ENCODE measurements around the gene MCM8. TPM values are rescaled to one million over a fixed set of nuclear protein-coding genes. Genes with fewer than 3 reads are reported as not detected.
"Not testable (repeated sequence)": the region's sequence is repeated elsewhere in the genome, so short reads cannot be mapped to it uniquely, and the experiment has no call there.

MCM8 gene
- total RNA-seq, 1 donor from 2014 or later, result 0.96 TPM

DNA sequence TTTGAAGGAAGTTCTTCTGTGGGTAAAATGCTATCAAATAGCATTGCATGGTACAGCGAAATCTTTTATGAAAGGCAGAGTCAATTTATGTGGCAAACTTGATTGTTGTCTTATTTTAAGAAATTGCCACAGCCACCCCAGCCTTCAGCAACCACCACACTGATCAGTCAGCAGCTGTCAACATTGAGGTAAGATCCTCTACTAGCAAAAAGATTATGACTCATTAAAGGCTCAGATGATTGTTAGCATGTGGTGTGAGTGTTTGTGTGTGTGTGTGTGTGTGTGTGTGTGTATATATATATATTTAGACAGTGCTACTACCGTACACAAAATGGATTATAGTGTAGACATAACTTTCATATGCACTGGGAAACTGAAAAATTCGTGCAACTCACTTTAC, 75.6 kb downstream of the MCM8 start:
- TF ChIP-seq, protein P1, sequence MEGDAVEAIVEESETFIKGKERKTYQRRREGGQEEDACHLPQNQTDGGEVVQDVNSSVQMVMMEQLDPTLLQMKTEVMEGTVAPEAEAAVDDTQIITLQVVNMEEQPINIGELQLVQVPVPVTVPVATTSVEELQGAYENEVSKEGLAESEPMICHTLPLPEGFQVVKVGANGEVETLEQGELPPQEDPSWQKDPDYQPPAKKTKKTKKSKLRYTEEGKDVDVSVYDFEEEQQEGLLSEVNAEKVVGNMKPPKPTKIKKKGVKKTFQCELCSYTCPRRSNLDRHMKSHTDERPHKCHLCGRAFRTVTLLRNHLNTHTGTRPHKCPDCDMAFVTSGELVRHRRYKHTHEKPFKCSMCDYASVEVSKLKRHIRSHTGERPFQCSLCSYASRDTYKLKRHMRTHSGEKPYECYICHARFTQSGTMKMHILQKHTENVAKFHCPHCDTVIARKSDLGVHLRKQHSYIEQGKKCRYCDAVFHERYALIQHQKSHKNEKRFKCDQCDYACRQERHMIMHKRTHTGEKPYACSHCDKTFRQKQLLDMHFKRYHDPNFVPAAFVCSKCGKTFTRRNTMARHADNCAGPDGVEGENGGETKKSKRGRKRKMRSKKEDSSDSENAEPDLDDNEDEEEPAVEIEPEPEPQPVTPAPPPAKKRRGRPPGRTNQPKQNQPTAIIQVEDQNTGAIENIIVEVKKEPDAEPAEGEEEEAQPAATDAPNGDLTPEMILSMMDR (IDR thresholded peaks at IDR 0.05), result no peak
- no peaks in the 10 kb centered on the region for H3K27me3 ChIP-seq
- H3K4me1 ChIP-seq, result peaks cover 0 to 7% of the 10 kb centered on the region in 2 donors
- H3K27ac ChIP-seq, result no peak overlapping the region
- no peak overlapping the region for H3K4me3 ChIP-seq
- no peak for DNase-seq (ENCODE audit: low spot score in 2 of 2)
- peaks cover 16 to 40% of the 10 kb centered on the region in 2 donors for H3K36me3 ChIP-seq
- intact Hi-C loops (cut with DNase I), result no loop called here
- H3K9me3 ChIP-seq, result no peaks in the 10 kb centered on the region

DNA sequence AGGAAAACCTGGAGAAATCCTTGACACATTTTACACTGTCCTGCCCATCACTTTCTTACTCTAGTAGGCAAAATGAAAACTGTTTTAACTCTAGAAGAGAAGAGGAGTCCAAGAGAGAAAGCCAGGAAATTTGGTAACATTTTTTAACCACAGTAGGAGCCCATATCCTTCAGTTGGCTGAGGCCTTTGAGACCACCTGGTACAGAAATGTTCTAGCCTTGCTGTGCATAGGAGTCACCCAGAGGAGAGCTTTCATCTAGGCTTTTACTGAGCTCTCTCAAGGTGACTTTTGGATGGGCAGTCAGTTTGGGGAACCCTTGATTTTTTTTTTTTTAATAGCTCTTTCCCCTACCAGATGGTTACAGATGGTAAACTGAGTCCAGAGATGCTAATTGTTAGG, 78.4 kb downstream of the MCM8 start:
- H3K9me3 ChIP-seq, result no peaks in the 10 kb centered on the region
- no peak overlapping the region for H3K27ac ChIP-seq
- H3K4me1 ChIP-seq, result peaks cover 0 to 7% of the 10 kb centered on the region in 2 donors
- H3K27me3 ChIP-seq, result no peaks in the 10 kb centered on the region
- peaks cover 13 to 40% of the 10 kb centered on the region in 2 donors for H3K36me3 ChIP-seq
- no peak for DNase-seq (ENCODE audit: low spot score in 2 of 2)
- TF ChIP-seq, protein P1 (IDR thresholded peaks at IDR 0.05), result no peak
- intact Hi-C loops (cut with DNase I), result no loop called here
- no peak overlapping the region for H3K4me3 ChIP-seq

DNA sequence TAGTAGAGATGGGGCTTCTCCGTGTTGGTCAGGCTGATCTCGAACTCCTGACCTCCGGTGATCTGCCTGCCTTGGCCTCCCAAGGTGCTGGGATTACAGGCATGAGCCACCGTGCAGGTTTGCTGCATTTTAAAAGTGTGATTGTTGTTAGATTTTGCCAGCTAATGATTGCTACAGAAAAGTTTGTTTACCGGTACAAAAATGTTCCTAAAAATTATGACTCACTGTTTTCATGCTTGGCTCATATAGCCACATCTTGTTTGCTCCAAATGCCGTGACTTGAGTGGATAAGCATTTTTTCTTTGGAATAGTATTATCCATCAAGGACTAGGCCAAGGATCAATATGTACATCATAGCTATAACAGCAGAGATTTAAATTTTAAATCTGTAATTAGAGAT, 79.1 kb downstream of the MCM8 start:
- Histone ChIP-seq H3K36me3 (peaks cover 6 to 39% of the 10 kb centered on the region in 2 donors), H3K27ac (no peak overlapping the region), H3K9me3 (no peaks in the 10 kb centered on the region), H3K4me1 (peaks cover 0 to 7% of the 10 kb centered on the region in 2 donors), H3K4me3 (no peak overlapping the region), H3K27me3 (no peaks in the 10 kb centered on the region)
- no peak for DNase-seq (ENCODE audit: low spot score in 2 of 2)
- intact Hi-C loops (cut with DNase I), result no loop called here
- TF ChIP-seq, protein P1 (IDR thresholded peaks at IDR 0.05), result no peak

DNA sequence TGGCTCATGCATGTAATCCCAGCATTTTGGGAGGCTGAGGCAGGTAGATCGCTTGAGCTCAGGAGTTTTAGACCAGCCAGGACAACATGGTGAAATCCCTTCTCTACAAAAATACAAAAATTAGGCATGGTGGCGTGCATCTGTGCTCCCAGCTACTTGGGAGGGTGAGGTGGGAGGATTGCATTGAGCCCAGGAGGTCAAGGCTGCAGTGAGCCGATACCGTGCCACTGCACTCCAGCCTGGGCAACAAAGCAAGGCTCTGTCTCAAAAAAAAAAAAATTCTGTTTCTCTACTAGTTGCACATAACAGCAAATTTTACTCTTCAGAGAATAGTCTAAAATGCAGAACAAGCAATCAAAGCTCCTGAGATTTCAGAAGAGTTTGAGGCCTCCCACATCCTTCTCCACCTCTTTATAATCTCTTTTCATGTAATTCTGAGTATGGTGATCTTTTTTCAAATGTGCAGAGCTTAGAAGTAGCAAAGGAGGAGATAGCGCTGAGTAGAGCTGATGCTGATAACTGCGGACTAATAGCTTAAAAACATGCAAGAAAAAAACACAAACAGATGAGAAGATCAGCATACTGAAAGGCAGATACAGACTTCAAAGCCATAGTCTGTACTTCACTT, 80.1 kb downstream of the MCM8 start:
- H3K36me3 ChIP-seq, result peaks cover 13 to 39% of the 10 kb centered on the region in 2 donors
- intact Hi-C loops (cut with DNase I), result no loop called here
- DNase-seq (ENCODE audit: low spot score in 2 of 2), result no peak
- no peaks in the 10 kb centered on the region for H3K9me3 ChIP-seq
- TF ChIP-seq, protein P1 (IDR thresholded peaks at IDR 0.05), result no peak
- no peaks in the 10 kb centered on the region for H3K27me3 ChIP-seq
- H3K4me1 ChIP-seq, result peaks cover 0 to 7% of the 10 kb centered on the region in 2 donors
- no peak overlapping the region for H3K27ac ChIP-seq
- H3K4me3 ChIP-seq, result no peak overlapping the region

DNA sequence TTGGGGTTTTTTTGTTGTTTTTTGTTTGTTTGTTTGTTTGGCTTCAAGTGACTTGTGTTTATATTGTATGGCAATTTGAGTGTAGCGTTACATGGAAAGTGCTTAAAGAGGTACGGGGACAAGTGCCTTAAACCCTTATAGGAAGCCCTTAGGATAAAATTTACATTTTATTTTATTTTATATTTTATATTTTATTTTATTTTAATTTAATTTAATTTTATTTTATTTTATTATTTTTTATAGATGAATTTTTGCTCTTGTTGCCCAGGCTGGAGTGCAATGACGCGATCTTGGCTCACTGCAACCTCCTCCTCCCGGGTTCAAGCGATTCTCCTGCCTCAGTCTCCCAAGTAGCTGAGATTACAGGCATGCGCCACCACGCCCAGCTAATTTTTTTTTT, 82.5 kb downstream of the MCM8 start:
- H3K4me1 ChIP-seq; intact Hi-C loops (cut with DNase I); H3K4me3 ChIP-seq; H3K27me3 ChIP-seq; DNase-seq (ENCODE audit: low spot score in 2 of 2); H3K9me3 ChIP-seq; H3K27ac ChIP-seq: not testable (repeated sequence)
- peaks cover 28 to 49% of the 10 kb centered on the region in 2 donors for H3K36me3 ChIP-seq

DNA sequence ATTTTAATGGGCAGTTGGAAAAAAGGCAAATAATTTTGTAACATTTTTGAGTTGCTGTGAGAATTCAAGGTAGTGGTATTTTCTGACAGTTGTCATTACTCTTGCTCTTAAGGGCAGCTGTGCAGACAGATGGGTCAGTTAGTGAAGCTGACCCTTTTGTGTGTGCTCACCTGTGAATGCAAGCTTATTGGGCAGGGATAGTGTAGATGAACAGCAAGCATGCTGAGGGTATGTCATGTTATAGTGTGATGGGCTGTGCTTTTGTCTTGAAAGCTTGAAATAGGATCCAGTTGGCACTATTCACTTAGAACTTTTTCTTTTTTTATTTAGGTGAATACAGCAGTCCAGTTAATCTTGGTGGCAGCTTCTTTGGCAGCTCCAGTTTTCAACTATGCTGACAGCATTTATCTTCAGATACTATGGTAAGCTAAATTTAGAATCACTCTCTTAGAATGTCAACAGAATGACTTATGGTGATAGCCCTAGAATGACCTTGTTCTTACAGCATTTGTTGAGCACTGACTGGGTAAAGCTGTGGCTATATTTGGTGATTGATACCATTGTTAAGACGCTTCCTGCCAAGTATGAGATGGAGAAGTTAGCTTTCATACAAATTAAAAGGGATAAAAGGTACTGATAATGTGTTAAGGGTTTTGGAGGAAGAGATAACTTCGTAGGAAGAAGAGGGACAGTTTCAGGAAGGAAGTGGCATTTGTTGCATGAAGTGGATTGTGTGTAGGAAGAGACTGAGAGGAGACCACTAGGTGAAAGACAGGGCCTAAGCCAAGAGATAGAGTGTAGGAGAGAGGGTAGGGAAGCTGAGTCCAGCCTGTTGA, 83.9 kb downstream of the MCM8 start:
- TF ChIP-seq, protein P1 (IDR thresholded peaks at IDR 0.05), result no peak
- Histone ChIP-seq H3K27me3 (no peaks in the 10 kb centered on the region), H3K27ac (no peak overlapping the region), H3K4me3 (no peak overlapping the region), H3K9me3 (no peaks in the 10 kb centered on the region), H3K36me3 (peaks cover 25 to 48% of the 10 kb centered on the region in 2 donors), H3K4me1 (peaks cover 0 to 2% of the 10 kb centered on the region in 2 donors)
- intact Hi-C loops (cut with DNase I), result no loop called here
- no peak for DNase-seq (ENCODE audit: low spot score in 2 of 2)

Measured in ascending aorta (tissue), 2 donors.